Stimulated activated CD4-positive, alpha-beta T cell treated with anti-CD3 and anti-CD28 coated beads, Interleukin-4, amount 100 ng/mL, for 48 hours (primary cell): Measurements from ENCODE around the gene CIAO1.
"Not testable (repeated sequence)": the region's sequence is repeated elsewhere in the genome, so short reads cannot be mapped to it uniquely, and the experiment has no call there.

Source experiments
- DNase-seq, 2 donors: peaks; one replicate each; pipeline ENCODE4 v3.0.0-alpha.2; 2020; ENCODE audit warnings: low read depth in 2 of 2

CIAO1 gene

DNA sequence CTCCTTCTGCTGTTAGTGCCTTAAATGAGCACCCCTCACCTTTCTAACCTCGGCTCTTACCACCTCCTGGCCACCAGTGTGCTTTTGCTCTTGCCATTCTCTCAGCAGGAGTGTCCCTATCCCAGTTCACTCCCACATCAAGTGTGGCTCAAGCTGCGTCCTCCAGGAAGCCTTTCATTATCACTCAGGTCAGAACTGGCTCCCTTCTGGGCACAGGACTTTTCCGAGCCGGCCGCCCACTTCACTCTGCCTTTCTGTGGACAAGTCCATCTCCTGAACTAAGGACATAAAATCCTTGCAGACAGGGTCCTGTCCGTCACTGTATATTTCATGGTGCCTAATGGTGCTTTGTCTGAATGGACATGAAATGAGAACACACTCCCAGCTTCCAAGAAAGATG is 15.8 kb upstream of the CIAO1 start:
- DNase-seq: no peak

DNA sequence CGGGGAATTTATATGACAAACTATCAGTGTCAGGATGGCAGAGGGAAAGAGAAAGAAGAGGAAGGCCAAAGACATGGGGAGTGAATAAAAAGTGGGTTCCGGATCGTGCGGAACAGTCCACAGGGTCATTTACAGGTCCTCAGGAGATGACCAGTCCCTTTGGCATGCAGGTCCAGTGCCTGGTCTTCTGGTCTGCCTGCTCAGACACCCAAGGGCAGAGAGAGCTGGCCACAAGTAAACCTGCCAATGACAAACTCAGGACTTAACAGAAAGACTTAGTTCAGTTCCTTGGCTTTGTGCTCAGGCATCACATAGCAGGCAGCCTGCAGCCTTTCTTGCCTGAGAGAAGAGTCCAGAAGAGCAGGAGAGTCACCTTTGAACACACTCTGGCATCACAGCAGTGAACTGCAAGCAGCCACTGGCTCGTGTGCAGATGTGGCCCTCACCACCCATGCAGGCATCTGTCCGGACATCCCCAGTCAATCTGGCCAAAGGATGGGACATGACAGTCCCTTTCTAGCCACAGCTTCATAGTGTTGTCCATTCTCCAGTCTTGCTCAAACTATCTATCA is 14.2 kb upstream of the CIAO1 start:
- no peak for DNase-seq

DNA sequence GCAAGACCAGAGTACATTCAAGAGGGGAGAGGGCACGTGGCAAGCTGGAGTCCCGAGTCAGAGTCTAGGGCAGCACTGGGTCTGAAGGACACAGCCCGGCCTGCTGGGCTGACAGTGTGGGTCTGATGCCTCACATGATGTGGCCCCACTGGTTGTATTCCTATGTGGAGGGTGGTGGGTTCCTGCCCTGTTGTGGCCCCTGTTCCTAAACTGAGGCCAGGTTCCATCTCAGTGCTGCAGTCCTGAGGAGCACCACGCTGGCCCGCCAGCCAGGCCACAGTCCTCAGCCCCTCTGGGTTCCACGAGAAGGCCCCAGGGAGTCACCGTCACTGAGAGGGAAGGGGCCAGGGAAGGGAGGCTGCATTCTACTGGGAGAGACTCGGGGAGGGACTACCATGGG is 13.5 kb upstream of the CIAO1 start:
- DNase-seq: no peak

DNA sequence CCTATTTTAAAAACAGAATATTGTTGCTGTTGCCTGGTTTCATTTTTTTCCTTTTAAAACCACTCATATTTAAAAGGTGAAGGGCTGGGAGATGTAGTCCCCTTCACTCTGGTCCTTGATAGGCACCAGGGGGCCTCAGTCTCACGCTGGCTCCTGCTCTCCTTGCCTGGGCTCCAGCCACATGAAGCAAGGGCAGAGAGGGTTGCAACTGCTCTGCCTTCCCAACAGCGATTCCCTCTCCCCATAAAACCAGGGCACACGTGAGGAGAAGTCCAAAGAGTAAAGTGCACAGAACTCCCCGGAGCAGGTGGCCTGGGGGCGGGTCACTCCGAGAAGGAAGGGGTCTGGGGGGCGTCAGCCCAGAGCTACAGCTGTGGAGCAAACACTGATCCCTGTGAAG is 13.0 kb upstream of the CIAO1 start:
- no peak for DNase-seq

DNA sequence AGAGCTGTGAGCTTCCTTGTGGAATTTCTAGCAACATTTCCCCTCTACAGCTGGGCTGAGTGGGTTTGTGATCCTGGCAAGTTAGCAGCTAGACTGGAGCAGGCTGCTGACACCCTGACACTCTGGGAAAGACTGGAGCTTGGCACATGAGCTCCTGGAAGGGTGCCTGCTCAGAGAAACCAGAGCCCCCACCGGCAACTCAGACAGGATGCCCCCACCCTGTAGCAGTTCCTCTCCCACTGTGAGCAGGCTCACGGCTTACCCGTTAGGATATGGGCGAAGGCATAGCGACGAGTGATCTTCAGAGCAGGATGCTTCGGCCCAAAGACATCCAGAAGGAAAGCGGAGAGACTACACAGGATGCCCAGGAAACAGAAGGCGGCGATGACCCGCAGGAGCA is 11.5 kb upstream of the CIAO1 start:
- no peak for DNase-seq

DNA sequence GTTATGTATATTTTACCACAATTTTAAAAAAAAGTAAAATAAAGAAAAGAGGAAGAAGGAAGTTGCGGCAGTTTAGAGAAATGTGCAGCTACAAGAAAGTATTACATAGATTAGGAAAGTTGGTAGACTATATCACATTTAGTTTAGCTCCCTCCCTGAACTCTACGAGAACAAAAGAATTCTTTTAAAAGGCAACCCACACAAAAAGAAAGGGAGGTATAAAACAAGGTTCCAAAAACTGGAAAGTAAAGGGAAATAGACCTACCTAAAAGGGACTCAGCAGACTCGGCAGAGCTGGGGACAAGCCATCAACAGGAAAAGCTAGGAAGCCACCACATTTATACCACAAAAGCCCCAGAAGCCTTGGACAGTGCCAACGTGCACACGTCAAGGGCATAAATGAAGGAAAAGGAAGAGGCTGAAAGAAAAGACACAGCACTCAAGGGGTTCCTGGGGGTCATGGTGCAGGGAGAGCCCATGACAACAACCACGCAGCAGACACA is 9.4 kb upstream of the CIAO1 start:
- no peak for DNase-seq

DNA sequence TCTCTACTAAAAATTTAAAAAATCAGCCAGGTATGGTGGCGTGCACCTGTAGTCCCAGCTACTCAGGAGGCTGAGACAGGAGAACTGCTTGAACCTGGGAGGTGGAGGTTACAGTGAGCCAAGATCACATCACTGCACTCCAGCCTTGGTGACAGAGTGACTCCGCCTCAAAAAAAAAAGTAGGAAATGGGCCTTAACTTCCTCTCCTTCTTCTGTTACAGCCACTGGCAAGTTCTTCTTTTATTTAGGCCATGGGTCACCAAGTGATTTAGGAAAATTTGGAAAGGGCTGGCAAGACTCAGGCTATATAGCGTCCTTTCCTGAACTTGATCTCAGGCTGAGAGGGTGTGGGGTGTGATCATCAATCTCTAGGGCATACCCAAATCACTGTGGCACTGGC is 8.3 kb upstream of the CIAO1 start:
- not testable (repeated sequence) for DNase-seq

DNA sequence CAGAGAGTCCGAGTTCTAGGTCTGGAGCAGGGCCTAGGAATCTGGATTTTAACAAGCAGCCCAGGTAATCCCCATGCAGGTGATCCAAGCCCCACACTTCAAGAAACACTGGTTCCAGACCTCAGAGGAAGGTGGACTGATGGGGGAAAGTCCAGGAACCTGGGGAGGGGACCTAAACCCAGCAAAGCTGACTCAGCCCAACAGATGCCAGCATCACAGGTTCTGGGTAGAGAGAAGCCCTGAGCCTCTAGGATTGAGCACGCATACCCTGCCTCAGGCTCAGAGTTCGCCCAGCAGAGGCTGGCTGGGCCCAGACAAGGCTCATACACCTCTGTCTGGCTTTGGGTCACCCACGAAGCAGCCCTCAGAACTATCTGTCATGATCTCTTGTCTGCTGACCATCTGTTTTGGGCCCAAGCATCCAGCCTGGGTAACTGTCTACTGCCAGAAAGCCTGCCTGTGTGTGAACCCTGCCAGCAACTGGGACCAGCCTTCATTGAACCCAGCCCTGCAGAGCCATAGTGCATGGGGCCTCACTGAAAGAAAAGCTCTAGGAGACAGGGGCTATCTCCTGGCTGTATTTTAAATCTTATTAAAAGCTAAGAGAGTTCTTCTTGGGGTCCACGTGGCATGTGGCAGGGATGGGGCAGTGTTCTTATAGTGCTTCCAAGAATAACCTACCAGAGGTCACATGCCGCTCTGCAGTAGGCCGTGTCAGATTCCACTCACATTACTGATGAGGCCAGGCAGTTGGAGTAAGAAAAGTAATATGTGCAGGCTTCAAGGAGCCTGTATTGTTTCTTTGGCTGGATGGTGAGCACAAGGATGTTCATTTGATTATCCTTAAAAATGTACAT is 7.6 kb upstream of the CIAO1 start:
- no peak for DNase-seq

DNA sequence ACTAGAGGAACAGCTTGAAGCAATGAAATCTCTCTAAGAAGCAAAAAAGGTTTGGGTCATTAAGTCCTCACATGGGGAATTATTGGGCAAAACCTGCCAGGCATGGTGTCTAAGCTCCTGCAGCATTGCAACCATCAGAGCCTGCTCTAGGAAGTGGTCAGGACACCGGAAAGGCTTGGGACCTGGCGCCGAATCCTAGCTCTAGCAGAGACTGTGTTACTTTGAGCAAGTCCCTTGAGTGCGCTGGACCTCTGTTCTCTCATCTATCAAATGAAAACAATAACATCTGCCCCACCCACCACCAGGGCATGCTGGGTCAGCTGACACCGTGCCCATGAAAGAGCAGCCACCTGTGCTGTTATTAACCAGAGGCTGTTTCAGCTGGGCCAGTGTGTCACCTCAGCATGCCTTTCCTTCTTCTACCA is 6.5 kb upstream of the CIAO1 start:
- no peak for DNase-seq

DNA sequence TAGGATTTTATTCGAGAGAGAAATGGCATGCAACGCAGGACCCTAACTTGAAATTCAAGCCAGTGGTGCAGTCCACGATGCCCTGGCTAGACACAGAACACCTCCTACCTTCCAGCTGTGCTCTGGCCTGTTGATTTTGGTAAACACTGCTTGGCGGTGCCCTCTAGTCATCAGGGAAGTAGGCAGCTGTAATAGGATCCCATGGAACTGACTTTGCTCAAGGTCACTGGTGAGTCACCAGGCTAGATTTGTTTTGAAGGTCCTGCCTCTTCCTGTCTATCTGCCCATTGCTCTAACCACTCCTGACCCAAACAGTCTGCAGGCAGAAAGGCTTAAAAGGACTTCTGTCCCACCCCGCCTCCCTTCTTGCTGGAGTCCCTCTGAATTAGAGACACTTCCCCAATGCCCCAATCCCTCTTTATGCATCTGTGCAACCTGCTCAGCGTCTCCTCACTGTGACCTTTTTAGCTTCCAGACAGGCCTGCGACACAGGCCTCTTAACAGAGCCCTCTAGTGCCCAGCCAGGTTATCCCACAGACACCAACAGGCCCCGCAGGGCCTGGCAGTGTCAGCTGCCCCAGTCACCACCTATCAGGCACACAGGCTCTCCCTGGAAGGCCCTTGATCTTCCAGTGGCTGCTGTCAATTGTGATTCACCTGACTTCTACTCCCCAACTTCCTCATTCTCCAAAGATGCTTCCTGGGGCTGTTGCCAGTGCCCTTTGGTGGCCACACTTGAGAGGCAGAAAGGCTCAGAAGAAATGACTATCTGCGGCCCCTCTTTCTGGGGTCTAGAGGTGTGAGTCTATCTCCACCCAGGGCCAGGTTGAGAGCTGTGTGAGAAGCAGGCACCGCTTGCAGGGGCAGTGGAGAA is 5.4 kb upstream of the CIAO1 start:
- DNase-seq: peak; percentile 5 to 9

DNA sequence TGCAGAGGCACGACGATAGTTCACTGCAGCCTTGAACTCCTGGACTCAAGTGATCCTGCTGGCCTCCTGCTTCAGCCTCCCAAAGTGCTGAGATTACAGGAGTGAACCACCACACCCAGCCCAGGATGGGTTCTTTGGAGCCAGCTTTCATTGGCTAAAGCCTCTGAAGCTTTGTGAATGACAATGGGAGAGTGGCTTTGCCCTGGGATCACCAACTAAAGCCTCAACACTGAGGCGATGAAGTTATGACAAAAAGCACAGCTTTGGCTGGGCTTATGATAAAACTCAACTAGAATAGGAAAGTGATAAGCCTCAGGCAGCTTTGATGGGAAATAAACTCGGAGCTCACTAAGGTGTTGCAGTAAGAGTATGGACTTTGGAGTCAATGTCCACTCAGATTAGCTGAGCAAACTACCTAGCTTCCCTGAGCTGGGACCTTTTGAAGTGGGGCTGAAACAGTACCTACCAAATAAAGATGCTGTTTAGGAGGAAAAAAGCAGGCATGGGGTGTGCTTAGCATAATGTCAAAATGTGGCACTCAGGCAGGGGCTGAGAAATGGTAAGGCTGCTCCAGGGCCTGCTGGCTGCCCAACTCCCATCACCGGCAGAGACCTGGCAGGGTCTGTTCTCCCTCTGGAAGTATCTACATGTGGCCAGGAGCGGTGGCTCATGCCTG is 4.6 kb upstream of the CIAO1 start:
- DNase-seq: no peak

DNA sequence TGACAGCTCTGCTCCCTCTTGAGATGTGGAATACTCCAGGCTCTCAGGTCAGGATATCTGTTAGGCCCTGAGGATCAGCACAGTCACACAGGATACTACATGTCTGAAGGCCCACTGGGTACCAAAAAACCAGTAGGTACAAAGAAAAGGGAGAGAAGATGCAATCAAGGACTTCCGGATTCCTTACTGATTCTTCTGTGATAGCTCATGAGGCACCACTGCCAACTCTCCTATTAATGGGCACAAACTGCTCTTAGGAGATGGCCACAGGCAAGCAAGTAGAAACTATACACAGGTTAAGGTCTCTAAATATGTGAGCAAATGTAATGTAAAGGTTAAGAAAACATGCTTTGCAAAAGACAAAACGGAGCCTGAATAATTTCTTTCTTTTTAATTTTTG is 3.7 kb upstream of the CIAO1 start:
- DNase-seq: no peak

DNA sequence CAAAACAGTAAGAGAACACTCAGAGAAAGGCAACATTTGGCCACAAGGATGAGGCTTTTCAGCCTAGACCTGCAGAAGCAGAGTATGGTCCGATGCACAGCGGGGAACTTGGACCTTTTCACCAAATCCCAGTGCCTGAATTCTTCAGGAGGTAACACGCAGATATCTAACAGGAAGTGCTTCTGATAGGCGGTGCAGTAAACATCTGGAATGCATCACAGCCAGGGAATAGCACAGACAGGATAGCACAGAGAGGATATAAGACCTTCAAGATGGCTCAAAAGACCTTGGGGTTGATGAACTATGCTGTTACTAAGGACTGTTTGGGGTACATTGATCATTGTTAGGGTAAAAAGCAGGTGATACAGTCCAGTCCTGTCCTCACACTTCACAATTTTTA is 1.9 kb upstream of the CIAO1 start:
- DNase-seq: no peak

DNA sequence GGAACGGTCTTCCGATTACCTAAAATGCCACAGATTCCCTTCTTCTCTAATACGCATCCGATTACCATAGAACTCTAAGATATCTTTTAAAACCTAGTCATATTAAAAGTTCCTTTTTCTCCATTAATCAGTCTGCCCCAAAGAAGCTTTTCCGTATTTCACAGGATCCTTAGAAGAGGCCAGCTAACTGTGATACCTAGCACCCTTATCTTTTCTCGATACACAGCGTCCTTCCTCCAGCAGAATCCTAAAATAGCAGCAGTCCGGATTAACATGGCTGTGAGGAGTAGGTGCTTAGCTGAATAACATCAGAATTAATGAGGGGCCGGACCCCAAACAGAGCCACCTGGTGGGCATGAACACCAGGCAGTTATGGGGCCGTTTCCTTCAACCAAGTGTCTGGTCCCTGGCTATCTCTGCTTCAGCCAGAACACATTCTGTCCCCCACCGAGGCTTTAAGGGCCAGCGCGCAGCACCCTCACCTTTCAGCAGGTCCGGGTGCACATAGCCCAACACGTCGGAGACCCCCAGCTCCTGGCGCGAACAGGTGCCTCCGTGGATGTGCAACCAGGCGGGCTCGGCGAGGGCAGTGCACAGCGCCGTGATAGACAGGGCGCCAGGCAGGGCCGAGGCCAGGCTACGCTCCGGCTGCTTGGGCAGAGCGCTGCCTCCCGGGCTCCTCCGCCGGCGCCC is 1.2 kb upstream of the CIAO1 start:
- DNase-seq: no peak

DNA sequence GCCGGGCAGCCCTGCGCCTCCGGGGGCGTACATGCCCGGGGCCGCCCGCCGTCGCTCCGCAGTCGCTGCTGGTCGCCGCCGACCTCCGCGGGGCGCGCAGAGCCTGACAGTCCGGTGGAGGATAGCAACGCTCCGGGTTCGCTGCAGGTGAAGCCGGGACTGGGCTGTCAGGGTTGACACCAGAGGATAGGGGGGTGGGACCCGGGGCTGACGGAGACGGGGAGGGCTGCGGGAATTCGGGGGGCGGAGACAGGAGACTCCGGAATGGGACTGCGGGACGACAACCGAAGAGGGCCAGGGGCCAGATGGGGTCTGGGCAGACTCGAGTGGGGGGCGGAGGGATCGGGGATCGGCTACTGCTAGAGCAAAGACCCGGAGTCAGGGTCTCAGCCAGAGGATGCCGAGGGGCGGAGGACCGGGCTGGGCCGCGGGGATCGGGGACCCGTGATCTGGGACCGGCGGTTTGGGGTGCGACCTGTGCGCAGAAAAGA is 631 bp upstream of the CIAO1 start:
- peak; percentile 16 to 28 for DNase-seq

DNA sequence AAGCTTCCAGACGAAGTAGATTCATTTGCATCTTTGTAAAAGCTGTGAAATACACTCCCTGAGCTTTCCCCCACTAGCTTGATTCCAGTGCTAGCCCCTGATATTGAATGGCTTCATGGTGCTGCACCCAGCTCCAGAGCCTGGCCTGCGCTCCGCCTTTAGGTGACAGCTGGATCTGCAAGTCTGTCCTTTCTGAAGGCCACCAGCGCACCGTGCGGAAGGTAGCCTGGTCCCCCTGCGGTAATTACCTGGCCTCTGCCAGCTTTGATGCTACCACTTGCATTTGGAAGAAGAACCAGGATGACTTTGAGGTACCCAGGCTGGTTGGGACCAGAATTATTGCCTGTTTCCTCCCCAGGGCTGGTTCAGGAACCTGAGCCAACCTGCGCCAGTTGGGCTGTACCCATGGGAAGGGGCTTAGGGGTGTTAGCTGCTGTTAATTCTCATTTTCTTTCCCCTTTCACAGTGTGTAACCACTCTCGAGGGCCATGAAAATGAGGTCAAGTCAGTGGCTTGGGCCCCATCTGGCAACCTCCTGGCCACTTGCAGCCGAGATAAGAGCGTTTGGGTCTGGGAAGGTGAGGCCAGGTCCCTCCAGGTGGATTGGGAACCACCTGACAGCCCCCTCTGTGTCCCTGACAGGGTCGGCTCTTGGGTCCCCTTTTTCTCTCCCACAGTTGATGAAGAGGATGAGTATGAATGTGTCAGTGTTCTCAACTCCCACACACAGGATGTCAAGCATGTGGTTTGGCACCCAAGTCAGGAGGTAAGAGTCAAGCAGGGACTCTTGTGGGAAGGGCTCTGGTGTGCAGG is 1.3 kb downstream of the CIAO1 start:
- peak; percentile 42 to 46 for DNase-seq

DNA sequence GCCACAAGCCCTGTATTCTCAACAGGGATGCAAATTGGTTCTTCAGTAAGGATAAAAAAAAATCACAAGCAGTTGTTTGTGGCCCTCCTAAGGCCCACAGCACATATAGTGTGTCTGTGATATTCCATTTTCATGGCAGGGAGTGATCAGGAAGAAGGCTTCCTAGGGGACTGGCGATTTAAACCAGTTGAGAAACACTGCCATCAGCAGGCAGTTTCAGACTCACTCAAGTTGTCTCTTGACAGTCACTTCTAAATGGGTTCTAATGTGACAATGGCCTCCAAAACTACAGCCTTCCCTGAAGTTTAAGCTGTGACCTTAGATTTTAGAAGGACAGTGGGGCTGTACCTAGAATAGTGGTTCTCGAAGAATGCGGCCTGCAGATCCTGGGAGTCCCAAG is 6.0 kb downstream of the CIAO1 start:
- no peak for DNase-seq

DNA sequence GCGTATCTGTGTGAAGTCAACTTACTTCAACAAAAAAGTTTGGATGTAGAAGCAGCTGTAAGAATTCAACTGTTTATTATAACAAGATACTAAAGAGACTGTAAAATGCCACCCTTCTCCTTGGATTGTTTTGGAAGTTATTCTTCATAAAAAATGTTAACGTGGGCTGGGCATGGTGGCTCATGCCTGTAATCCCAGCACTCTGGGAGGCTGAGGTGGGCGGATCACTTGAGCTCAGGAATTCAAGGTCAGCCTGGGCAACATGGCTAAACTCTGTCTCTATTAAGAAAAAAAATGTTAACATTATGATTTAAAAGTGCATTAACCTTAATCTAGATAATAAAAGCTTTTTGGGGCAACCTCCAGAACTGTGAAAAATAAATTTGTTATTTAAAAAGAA is 7.7 kb downstream of the CIAO1 start:
- no peak for DNase-seq

DNA sequence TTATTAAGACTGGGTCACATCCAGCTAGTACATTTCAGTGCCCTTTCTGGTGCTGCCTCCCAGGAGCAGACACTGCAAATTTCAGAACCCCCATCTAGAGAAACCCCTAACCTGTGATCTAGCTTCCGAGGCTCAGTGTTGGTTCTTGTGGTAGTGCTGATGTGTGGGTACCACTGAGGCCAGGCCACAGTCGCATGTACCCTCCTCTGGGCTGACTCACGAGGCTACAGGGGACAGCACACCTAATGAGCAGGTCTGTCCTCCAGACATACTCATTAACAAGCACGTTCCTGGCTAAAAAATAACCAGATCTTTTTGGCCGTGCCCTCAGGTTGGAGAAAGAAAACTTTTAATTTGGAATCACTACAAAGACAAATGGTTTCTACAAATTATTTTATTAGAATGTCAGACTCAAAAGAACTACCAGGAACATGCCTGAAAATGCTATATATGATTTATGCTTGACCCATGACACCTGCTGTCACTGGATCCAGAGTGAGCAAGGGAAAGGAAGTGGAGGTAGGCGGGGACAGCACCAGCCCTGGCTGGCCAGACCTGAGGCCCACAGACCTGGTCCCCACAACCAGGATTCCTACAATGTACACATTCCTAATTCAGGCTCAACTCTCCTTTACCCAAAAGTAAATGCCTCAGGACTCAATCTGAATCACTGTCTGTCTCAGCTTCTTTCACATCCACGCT is 8.5 kb downstream of the CIAO1 start:
- DNase-seq: no peak
